Measurements from ENCODE around the gene LEMD2. TPM values are rescaled to one million over a fixed set of nuclear protein-coding genes. Genes with fewer than 3 reads are reported as not detected.
A peak's percentile ranks its signal among the peaks of the same experiment; 100 is the strongest.

LEMD2 gene
- total RNA-seq, 2 donors from 2014 or later, result 64.2 to 80.2 TPM

DNA sequence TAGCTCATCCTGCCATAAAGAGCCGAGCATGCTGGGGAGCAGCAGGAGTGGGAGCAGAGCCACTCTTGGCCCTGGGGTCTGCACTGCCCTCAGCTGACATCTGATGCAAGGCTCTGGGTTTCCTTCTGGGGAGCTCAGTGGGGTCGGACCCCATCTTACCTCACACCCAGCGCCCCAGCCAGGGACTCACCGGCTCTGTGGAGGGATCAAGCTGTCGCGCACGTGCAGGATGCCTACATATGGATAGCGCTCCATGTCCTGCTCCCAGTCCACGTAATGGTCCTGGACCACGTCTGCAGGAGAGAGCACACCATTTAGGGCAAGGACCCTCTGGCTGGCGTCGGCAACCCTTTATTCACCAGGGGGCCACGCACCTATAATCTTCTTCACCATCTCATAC lies 12.2 kb downstream of the LEMD2 start:
- no peak overlapping the region for H3K27ac ChIP-seq
- H3K4me1 ChIP-seq (replicated peaks), result peaks cover 12% of the 10 kb centered on the region
- H3K4me3 ChIP-seq, result no peak overlapping the region
- intact Hi-C loops (cut with DNase I), result no loop called here
- H3K27me3 ChIP-seq (replicated peaks; ENCODE audit: insufficient read depth), result no peaks in the 10 kb centered on the region
- H3K9me3 ChIP-seq, result no peaks in the 10 kb centered on the region
- DNase-seq (ENCODE audit: low spot score), result no peak
- no peak for TF ChIP-seq POLR2A (IDR thresholded peaks at IDR 0.05)
- TF ChIP-seq POLR2AphosphoS5 (IDR thresholded peaks at IDR 0.05), result no peak
- TF ChIP-seq, protein P1, sequence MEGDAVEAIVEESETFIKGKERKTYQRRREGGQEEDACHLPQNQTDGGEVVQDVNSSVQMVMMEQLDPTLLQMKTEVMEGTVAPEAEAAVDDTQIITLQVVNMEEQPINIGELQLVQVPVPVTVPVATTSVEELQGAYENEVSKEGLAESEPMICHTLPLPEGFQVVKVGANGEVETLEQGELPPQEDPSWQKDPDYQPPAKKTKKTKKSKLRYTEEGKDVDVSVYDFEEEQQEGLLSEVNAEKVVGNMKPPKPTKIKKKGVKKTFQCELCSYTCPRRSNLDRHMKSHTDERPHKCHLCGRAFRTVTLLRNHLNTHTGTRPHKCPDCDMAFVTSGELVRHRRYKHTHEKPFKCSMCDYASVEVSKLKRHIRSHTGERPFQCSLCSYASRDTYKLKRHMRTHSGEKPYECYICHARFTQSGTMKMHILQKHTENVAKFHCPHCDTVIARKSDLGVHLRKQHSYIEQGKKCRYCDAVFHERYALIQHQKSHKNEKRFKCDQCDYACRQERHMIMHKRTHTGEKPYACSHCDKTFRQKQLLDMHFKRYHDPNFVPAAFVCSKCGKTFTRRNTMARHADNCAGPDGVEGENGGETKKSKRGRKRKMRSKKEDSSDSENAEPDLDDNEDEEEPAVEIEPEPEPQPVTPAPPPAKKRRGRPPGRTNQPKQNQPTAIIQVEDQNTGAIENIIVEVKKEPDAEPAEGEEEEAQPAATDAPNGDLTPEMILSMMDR (IDR thresholded peaks at IDR 0.05), result no peak
- H3K36me3 ChIP-seq, result peaks cover 33 to 67% of the 10 kb centered on the region in 2 donors
- WGBS, result 83% methylated on average over 13 of the region's 13 CpGs

DNA sequence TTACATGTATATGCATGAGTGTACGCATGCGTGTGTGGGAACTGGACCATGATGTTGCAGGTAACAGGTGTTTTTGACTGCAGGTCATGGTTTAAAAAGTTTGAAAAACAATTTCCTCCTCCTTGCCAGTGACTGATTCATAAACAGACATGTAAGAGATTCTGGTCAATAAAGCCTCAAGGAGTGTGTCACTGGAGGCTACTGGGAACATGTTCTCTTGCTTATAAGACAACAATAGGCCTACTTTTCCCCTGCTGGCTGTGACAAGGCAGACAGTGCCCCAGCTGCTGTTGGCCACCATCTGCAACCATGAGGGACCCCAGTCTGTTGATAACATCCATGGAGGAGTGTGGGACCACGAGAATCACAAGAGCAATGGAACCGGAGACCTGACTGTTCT lies 12.7 kb downstream of the LEMD2 start:
- no peak overlapping the region for H3K27ac ChIP-seq
- intact Hi-C loops (cut with DNase I), result no loop called here
- H3K9me3 ChIP-seq, result no peaks in the 10 kb centered on the region
- 96% methylated on average over 4 of the region's 4 CpGs for WGBS
- H3K27me3 ChIP-seq (replicated peaks; ENCODE audit: insufficient read depth), result no peaks in the 10 kb centered on the region
- H3K36me3 ChIP-seq, result peaks cover 33 to 67% of the 10 kb centered on the region in 2 donors
- no peak overlapping the region for H3K4me3 ChIP-seq
- DNase-seq (ENCODE audit: low spot score), result no peak
- no peak for TF ChIP-seq POLR2AphosphoS5 (IDR thresholded peaks at IDR 0.05)
- TF ChIP-seq, protein P1 (IDR thresholded peaks at IDR 0.05), result no peak
- TF ChIP-seq POLR2A (IDR thresholded peaks at IDR 0.05), result no peak
- peaks cover 16% of the 10 kb centered on the region for H3K4me1 ChIP-seq (replicated peaks)

DNA sequence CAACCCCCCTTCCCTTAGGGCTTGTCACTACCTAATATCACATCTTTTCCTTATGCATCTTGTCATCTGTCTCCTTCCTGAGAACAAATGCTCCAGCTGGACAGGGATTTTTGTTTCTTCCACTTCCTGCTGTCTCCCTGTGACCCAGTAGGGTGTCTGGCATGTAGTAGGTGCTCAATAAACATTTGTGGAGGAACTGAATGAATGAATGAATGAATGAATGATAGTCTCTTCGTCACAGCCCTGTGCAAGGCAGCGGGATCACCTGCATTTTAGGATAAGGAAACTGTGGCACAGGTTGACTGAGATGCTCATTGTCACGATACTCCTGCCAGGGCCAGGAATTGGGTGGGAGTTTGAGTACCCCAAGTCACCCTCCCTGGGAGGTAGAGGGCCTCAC lies 14.2 kb downstream of the LEMD2 start:
- Histone ChIP-seq H3K9me3 (no peaks in the 10 kb centered on the region), H3K27me3 (replicated peaks; ENCODE audit: insufficient read depth) (no peaks in the 10 kb centered on the region), H3K36me3 (peaks cover 33 to 57% of the 10 kb centered on the region in 2 donors), H3K27ac (no peak overlapping the region), H3K4me1 (replicated peaks) (peaks cover 30% of the 10 kb centered on the region), H3K4me3 (no peak overlapping the region)
- TF ChIP-seq, protein P1 (IDR thresholded peaks at IDR 0.05), result no peak
- TF ChIP-seq POLR2AphosphoS5 (IDR thresholded peaks at IDR 0.05) (no peak), POLR2A (IDR thresholded peaks at IDR 0.05) (no peak)
- 97% methylated on average over 3 of the region's 3 CpGs for WGBS
- intact Hi-C loops (cut with DNase I), result no loop called here
- no peak for DNase-seq (ENCODE audit: low spot score)

DNA sequence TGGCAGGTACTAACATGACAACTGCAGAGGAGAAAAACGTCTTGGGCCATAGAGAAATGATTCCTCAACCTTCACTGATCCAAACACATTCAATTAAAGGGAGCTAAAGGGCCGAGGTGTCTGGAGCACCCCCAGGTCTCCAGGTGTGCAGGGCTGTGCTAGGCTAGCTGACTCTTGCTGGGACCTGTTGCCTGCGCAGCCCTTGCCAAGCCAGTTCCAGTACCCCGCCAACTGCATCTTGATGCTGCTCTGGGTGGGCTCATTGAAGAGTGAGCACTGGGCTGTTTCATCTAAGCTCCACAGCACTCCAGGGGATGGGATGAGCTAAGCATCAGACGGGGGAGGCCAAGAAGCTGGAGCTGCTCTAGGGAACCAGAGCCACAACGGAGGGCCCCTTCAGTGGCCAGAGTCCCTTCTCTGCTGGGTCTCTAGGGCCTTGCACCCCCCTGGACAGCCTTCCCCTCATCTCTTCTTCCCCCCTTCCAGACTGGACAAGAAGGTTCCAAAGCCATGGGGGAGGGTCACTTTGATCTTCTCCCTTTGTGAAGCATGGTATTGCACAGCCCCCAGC lies 15.9 kb downstream of the LEMD2 start:
- Histone ChIP-seq H3K36me3 (peaks cover 25 to 39% of the 10 kb centered on the region in 2 donors), H3K27me3 (replicated peaks; ENCODE audit: insufficient read depth) (no peaks in the 10 kb centered on the region), H3K27ac (peak overlapping the region in 1 of 2 donors; percentile 75), H3K4me1 (replicated peaks) (peaks cover 30% of the 10 kb centered on the region), H3K9me3 (no peaks in the 10 kb centered on the region), H3K4me3 (no peak overlapping the region)
- TF ChIP-seq POLR2A (IDR thresholded peaks at IDR 0.05) (no peak), POLR2AphosphoS5 (IDR thresholded peaks at IDR 0.05) (no peak)
- TF ChIP-seq, protein P1 (IDR thresholded peaks at IDR 0.05), result no peak
- intact Hi-C loops (cut with DNase I), result no loop called here
- WGBS, result 46% methylated on average over 6 of the region's 6 CpGs
- no peak for DNase-seq (ENCODE audit: low spot score)
